ENCODE measurements around the gene REPS1.

- TF ChIP-seq, protein P1, sequence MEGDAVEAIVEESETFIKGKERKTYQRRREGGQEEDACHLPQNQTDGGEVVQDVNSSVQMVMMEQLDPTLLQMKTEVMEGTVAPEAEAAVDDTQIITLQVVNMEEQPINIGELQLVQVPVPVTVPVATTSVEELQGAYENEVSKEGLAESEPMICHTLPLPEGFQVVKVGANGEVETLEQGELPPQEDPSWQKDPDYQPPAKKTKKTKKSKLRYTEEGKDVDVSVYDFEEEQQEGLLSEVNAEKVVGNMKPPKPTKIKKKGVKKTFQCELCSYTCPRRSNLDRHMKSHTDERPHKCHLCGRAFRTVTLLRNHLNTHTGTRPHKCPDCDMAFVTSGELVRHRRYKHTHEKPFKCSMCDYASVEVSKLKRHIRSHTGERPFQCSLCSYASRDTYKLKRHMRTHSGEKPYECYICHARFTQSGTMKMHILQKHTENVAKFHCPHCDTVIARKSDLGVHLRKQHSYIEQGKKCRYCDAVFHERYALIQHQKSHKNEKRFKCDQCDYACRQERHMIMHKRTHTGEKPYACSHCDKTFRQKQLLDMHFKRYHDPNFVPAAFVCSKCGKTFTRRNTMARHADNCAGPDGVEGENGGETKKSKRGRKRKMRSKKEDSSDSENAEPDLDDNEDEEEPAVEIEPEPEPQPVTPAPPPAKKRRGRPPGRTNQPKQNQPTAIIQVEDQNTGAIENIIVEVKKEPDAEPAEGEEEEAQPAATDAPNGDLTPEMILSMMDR (IDR thresholded peaks at IDR 0.05; ENCODE audit: low read depth, low read length, poor library complexity, severe bottlenecking), result no peak
- no peak for TF ChIP-seq EZH2phosphoT487 (IDR thresholded peaks at IDR 0.05; ENCODE audit: borderline replicate concordance, low read length)
Measured at GRCh38 chr6:138920906-138921305, 67.1 kb downstream of the REPS1 start.

Data from DOHH2 (cell line).